Stomach (tissue), 4 donors: ENCODE data around the gene ACTL7A.

ENCODE experiments used
- EP300 ChIP-seq: sonication (generic); formaldehyde crosslinking; IDR thresholded peaks from one replicate; pipeline ENCODE4 v1.6.1; 2017; ENCODE audit warnings: antibody characterized with exemption
- POLR2AphosphoS5 ChIP-seq, 3 donors: sonication (generic); formaldehyde crosslinking; IDR thresholded peaks; one replicate each; pipeline ENCODE4 v1.6.1; 2016; ENCODE audit warnings: antibody characterized with exemption in 3 of 3
- TF ChIP-seq, protein P1 (sequence below), 7 experiments: fragments of 450-650 bp in 4 of 7; fragments of 200-600 bp in 3 of 7; sonication (generic) in 3 of 7; IDR thresholded peaks; one replicate each; pipeline ENCODE4 v1.5.1; 2016 to 2019; ENCODE audit warnings: antibody characterized with exemption in 7 of 7, control low read depth in 2 of 7, mild to moderate bottlenecking in 1 of 7

DNA sequence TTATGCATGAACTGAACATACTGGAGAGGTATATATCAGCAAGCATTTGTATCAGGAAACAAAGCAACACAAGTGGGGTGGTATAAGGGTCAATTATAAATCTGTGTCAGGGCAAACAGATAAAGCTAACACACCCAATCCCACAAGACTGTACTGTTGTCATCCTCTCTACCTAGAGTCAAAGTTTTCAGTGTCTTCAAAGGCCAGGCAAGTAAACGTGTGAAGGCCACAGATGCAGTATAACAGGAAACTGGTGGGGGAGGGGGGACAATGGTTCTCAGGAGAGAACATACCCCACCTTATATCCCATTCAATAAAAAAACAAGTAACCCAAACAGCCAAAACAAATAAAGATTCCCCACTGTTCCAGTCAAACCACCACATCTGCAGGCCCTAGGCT lies 49.8 kb downstream of the ACTL7A start:
- TF ChIP-seq, protein P1, sequence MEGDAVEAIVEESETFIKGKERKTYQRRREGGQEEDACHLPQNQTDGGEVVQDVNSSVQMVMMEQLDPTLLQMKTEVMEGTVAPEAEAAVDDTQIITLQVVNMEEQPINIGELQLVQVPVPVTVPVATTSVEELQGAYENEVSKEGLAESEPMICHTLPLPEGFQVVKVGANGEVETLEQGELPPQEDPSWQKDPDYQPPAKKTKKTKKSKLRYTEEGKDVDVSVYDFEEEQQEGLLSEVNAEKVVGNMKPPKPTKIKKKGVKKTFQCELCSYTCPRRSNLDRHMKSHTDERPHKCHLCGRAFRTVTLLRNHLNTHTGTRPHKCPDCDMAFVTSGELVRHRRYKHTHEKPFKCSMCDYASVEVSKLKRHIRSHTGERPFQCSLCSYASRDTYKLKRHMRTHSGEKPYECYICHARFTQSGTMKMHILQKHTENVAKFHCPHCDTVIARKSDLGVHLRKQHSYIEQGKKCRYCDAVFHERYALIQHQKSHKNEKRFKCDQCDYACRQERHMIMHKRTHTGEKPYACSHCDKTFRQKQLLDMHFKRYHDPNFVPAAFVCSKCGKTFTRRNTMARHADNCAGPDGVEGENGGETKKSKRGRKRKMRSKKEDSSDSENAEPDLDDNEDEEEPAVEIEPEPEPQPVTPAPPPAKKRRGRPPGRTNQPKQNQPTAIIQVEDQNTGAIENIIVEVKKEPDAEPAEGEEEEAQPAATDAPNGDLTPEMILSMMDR (IDR thresholded peaks at IDR 0.05), result no peak
- TF ChIP-seq POLR2AphosphoS5 (IDR thresholded peaks at IDR 0.05) (no peak), EP300 (no peak)
